Measurements from ENCODE around the gene TMEM132E.
"Not testable (repeated sequence)": the region's sequence is repeated elsewhere in the genome, so short reads cannot be mapped to it uniquely, and the experiment has no call there.

The TMEM132E gene

GRCh38 chr17:34579017-34579946, at the start of gene TMEM132E:
Gene TMEM132E, plus strand, starts transcription at chr17:34579582. Its CDS starts 1,495 bp downstream, at chr17:34581077.
- no peak for DNase-seq (ENCODE audit: extremely low read depth in 1 of 2, low read depth in 1 of 2)

GRCh38 chr17:34530918-34531317, 48.5 kb upstream of the TMEM132E start:
- no peak for DNase-seq (ENCODE audit: extremely low read depth in 1 of 2, low read depth in 1 of 2)

GRCh38 chr17:34532281-34533065, 46.9 kb upstream of the TMEM132E start:
- no peak for DNase-seq (ENCODE audit: extremely low read depth in 1 of 2, low read depth in 1 of 2)

- no peak for DNase-seq (ENCODE audit: extremely low read depth in 1 of 2, low read depth in 1 of 2)
Observed at GRCh38 chr17:34533806-34534527, 45.4 kb upstream of the TMEM132E start.

- DNase-seq (ENCODE audit: extremely low read depth in 1 of 2, low read depth in 1 of 2): no peak
Observed at GRCh38 chr17:34537445-34537844, 41.9 kb upstream of the TMEM132E start.

GRCh38 chr17:34538582-34538981, 40.8 kb upstream of the TMEM132E start:
- DNase-seq (ENCODE audit: extremely low read depth in 1 of 2, low read depth in 1 of 2): not testable (repeated sequence)

GRCh38 chr17:34539881-34540280, 39.5 kb upstream of the TMEM132E start:
- DNase-seq (ENCODE audit: extremely low read depth in 1 of 2, low read depth in 1 of 2): no peak

GRCh38 chr17:34542700-34543336, 36.6 kb upstream of the TMEM132E start:
- DNase-seq (ENCODE audit: extremely low read depth in 1 of 2, low read depth in 1 of 2): peak; percentile 9 to 29

GRCh38 chr17:34547453-34548063, 31.8 kb upstream of the TMEM132E start:
- DNase-seq (ENCODE audit: extremely low read depth in 1 of 2, low read depth in 1 of 2): no peak

GRCh38 chr17:34549966-34550365, 29.4 kb upstream of the TMEM132E start:
- DNase-seq (ENCODE audit: extremely low read depth in 1 of 2, low read depth in 1 of 2): no peak

GRCh38 chr17:34553907-34554306, 25.5 kb upstream of the TMEM132E start:
- no peak for DNase-seq (ENCODE audit: extremely low read depth in 1 of 2, low read depth in 1 of 2)

- no peak for DNase-seq (ENCODE audit: extremely low read depth in 1 of 2, low read depth in 1 of 2)
Observed at GRCh38 chr17:34556384-34556783, 23.0 kb upstream of the TMEM132E start.

- DNase-seq (ENCODE audit: extremely low read depth in 1 of 2, low read depth in 1 of 2): no peak
Observed at GRCh38 chr17:34556931-34557330, 22.5 kb upstream of the TMEM132E start.

- no peak for DNase-seq (ENCODE audit: extremely low read depth in 1 of 2, low read depth in 1 of 2)
Observed at GRCh38 chr17:34561328-34561727, 18.1 kb upstream of the TMEM132E start.

GRCh38 chr17:34562387-34562786, 17.0 kb upstream of the TMEM132E start:
- DNase-seq (ENCODE audit: extremely low read depth in 1 of 2, low read depth in 1 of 2): no peak

GRCh38 chr17:34565713-34566112, 13.7 kb upstream of the TMEM132E start:
- DNase-seq (ENCODE audit: extremely low read depth in 1 of 2, low read depth in 1 of 2): no peak

GRCh38 chr17:34566201-34566600, 13.2 kb upstream of the TMEM132E start:
- no peak for DNase-seq (ENCODE audit: extremely low read depth in 1 of 2, low read depth in 1 of 2)

- no peak for DNase-seq (ENCODE audit: extremely low read depth in 1 of 2, low read depth in 1 of 2)
Observed at GRCh38 chr17:34566873-34567272, 12.5 kb upstream of the TMEM132E start.

GRCh38 chr17:34567691-34568465, 11.5 kb upstream of the TMEM132E start:
- no peak for DNase-seq (ENCODE audit: extremely low read depth in 1 of 2, low read depth in 1 of 2)
